GM12878 (cell line): ENCODE measurements around the gene PLPP1. TPM values are rescaled to one million over a fixed set of nuclear protein-coding genes. Genes with fewer than 3 reads are reported as not detected.

Experiments used
- ATAC-seq: fragments of 200-7000 bp; cut with Tn5 transposase; 3 replicates; pipeline ENCODE4 v1.9.1; 2020; ENCODE audit warnings: mild to moderate bottlenecking, moderate library complexity
- BruUV-seq: library from RNA; stranded (reverse); fragments of 400-500 nt; replicated peaks from 2 replicates; lab custom pipeline; 2021; lab: Mats Ljungman, UMichigan
- CTCF ChIA-PET: fragments of 300-600 bp; sonication (Branson Sonifier 250); formaldehyde crosslinking; extraction: SDS; loops from one replicate; lab custom pipeline; 2021; ENCODE audit warnings: inconsistent platforms; lab: Yijun Ruan, JAX
- POLR2A ChIA-PET: fragments of 350-600 bp; formaldehyde crosslinking; extraction: SDS; loops from one replicate; lab custom pipeline; 2021; ENCODE audit warnings: inconsistent platforms; lab: Charles Lee
- RAD21 ChIA-PET: fragments of 300-600 bp; sonication (Branson Sonifier 250); formaldehyde crosslinking; loops from one replicate; lab custom pipeline; 2023; ENCODE audit warnings: antibody characterized with exemption; ENCODE audit not compliant: unreplicated experiment; lab: Charles Lee
- SMC1A ChIA-PET: fragments of 300-600 bp; sonication (Branson Sonifier 250); formaldehyde crosslinking; loops from one replicate; lab custom pipeline; 2023; ENCODE audit not compliant: unreplicated experiment, uncharacterized antibody; lab: Charles Lee
- DNase-seq: peaks from one replicate; pipeline ENCODE4 v3.0.0-alpha.2; 2011; ENCODE audit warnings: low read depth, low spot score
- FAIRE-seq: peaks from 3 replicates; lab custom pipeline; 2011; peaks lifted over from hg19 to GRCh38; lab: Jason Lieb, UNC
- H2AFZ ChIP-seq: 2 replicates; pipeline ENCODE4 v1.6.0; 2011; ENCODE audit warnings: low read depth, low read length, control low read depth; ENCODE audit not compliant: control insufficient read depth
- H3K27ac ChIP-seq: 2 replicates; pipeline ENCODE4 v1.5.1; 2011; ENCODE audit warnings: control low read depth; ENCODE audit not compliant: control insufficient read depth, insufficient read depth
- H3K27me3 ChIP-seq, 2 experiments: replicated peaks in 1 of 2; 2 replicates each; pipeline versions ENCODE4 v1.6.0 to v1.6.1; 2011; ENCODE audit warnings: low read length in 1 of 2; ENCODE audit not compliant: control insufficient read depth in 2 of 2, insufficient read depth in 2 of 2
- H3K36me3 ChIP-seq, 2 experiments: 2 replicates each; pipeline ENCODE4 v1.5.1; 2011; ENCODE audit warnings: low read length in 1 of 2; ENCODE audit not compliant: control insufficient read depth in 2 of 2, insufficient read depth in 2 of 2
- H3K4me1 ChIP-seq: 2 replicates; pipeline ENCODE4 v1.6.1; 2011; ENCODE audit warnings: mild to moderate bottlenecking, low read length, moderate library complexity, mixed read lengths; ENCODE audit not compliant: control insufficient read depth, insufficient read depth
- H3K4me2 ChIP-seq: 2 replicates; pipeline ENCODE4 v1.6.0; 2011; ENCODE audit warnings: control low read depth; ENCODE audit not compliant: control insufficient read depth, insufficient read depth
- H3K4me3 ChIP-seq: fragments of 200-600 bp; sonication (generic); 2 replicates; pipeline ENCODE4 v1.5.1; 2016
- H3K79me2 ChIP-seq: 2 replicates; pipeline ENCODE4 v1.6.0; 2011; ENCODE audit warnings: low read length; ENCODE audit not compliant: control insufficient read depth, insufficient read depth
- H3K9ac ChIP-seq: 2 replicates; pipeline ENCODE4 v1.8.0; 2011; ENCODE audit warnings: low read length, control low read depth, mixed read lengths; ENCODE audit not compliant: control insufficient read depth, insufficient read depth
- H3K9me3 ChIP-seq: replicated peaks from 3 replicates; pipeline ENCODE4 v1.5.1; 2011; ENCODE audit warnings: mild to moderate bottlenecking, low read length; ENCODE audit not compliant: control insufficient read depth, insufficient read depth
- H4K20me1 ChIP-seq: 2 replicates; pipeline ENCODE4 v1.6.0; 2011; ENCODE audit not compliant: control insufficient read depth, insufficient read depth
- BMI1 ChIP-seq: fragments of 450-650 bp; IDR thresholded peaks from 2 replicates; pipeline ENCODE4 v1.6.1; 2016; ENCODE audit warnings: mild to moderate bottlenecking, moderate library complexity, borderline replicate concordance
- CBFB ChIP-seq: IDR thresholded peaks from 2 replicates; pipeline ENCODE4 v1.6.1; 2016; ENCODE audit warnings: antibody characterized with exemption, low read depth
- CHD4 ChIP-seq: fragments of 200-600 bp; sonication (generic); IDR thresholded peaks from 2 replicates; pipeline ENCODE4 v1.6.1; 2016; ENCODE audit warnings: mild to moderate bottlenecking
- E2F4 ChIP-seq: IDR thresholded peaks from 2 replicates; pipeline ENCODE4 v1.6.1; 2012; ENCODE audit warnings: low read depth, low read length, improper control_type of control experiment
- IKZF1 ChIP-seq: fragments of 450-650 bp; conservative IDR thresholded peaks from 2 replicates; pipeline ENCODE4 v1.6.1; 2017; ENCODE audit warnings: antibody characterized with exemption, mild to moderate bottlenecking
- JUNB ChIP-seq: IDR thresholded peaks from 2 replicates; pipeline ENCODE4 v1.6.1; 2016; ENCODE audit warnings: antibody characterized with exemption, mild to moderate bottlenecking
- NR2C2 ChIP-seq: IDR thresholded peaks from 2 replicates; pipeline ENCODE4 v1.6.1; 2011; ENCODE audit warnings: borderline replicate concordance, low read depth; ENCODE audit not compliant: control insufficient read depth, insufficient read length
- NR2F1 ChIP-seq: fragments of 450-650 bp; conservative IDR thresholded peaks from 2 replicates; pipeline ENCODE4 v1.6.1; 2017; ENCODE audit warnings: mild to moderate bottlenecking
- PKNOX1 ChIP-seq: fragments of 450-650 bp; IDR thresholded peaks from 2 replicates; pipeline ENCODE4 v1.6.1; 2016; ENCODE audit warnings: mild to moderate bottlenecking
- POU2F2 ChIP-seq: IDR thresholded peaks from 3 replicates; pipeline ENCODE4 v1.6.1; 2011; ENCODE audit warnings: low read depth, mild to moderate bottlenecking, low read length, borderline replicate concordance
- RUNX3 ChIP-seq: IDR thresholded peaks from 2 replicates; pipeline ENCODE4 v1.6.1; 2012; ENCODE audit warnings: low read length, inconsistent platforms
- TCF3 ChIP-seq: IDR thresholded peaks from 2 replicates; pipeline ENCODE4 v1.6.1; 2012; ENCODE audit warnings: low read depth, mild to moderate bottlenecking, low read length, borderline replicate concordance; ENCODE audit not compliant: insufficient read depth
- ZBTB11 ChIP-seq: fragments of 450-650 bp; formaldehyde crosslinking; IDR thresholded peaks from 2 replicates; pipeline ENCODE4 v1.5.0; 2022; ENCODE audit warnings: mild to moderate bottlenecking, missing genetic modification characterization
- ZZZ3 ChIP-seq: IDR thresholded peaks from 2 replicates; pipeline ENCODE4 v1.6.1; 2011; ENCODE audit warnings: low read depth; ENCODE audit not compliant: control insufficient read depth, insufficient read length
- in situ Hi-C: fragments of 300-500 bp; cut with MboI; formaldehyde crosslinking; loops from 9 replicates; pipeline ENCODE4 v1.14.3; 2018; ENCODE audit warnings: mixed read lengths
- intact Hi-C: fragments of 100-400 bp; cut with micrococcal nuclease; formaldehyde crosslinking; loops from one replicate; pipeline ENCODE4 v1.14.2; 2022; ENCODE audit not compliant: unreplicated experiment
- polyA plus RNA-seq, 11 experiments: library from polyadenylated mRNA; depleted of rRNA in 4 of 11; unstranded in 6 of 11; stranded (reverse) in 5 of 11; fragments of >200 nt; fragmentation: Nextera tagmentation in 4 of 11; fragmentation: Illumina TruSeq in 1 of 11; extraction: Ambion mirVana in 4 of 11; extraction: Trizol in 1 of 11; gene quantifications; 1 replicate in 1 of 11; 2 replicates in 10 of 11; pipeline versions ENCODE4 v1.2.1 to v1.2.3, GENCODE V29; 2011 to 2016; ENCODE audit warnings: inconsistent platforms in 2 of 11, missing spikeins in 2 of 11, low read depth in 1 of 11
- total RNA-seq, 4 experiments: library from RNA; depleted of rRNA in 3 of 4; stranded (reverse); fragments of >200 nt in 3 of 4; fragmentation: Illumina TruSeq in 1 of 4; extraction: Trizol in 1 of 4; gene quantifications; 2 replicates each; pipeline versions ENCODE4 v1.2.1 to v1.2.3, GENCODE V29; 2013 to 2021

The PLPP1 gene
- total and polyA plus RNA-seq, 10 of the 15 experiments (the other 5 are each of a cell fraction or from before 2014, with no cell fraction given), result 3.0 to 11.3 (median 8.1) TPM

GRCh38 chr5:55416306-55416705 lies 118.5 kb downstream of the PLPP1 start (continued):
- TF ChIP-seq ZBTB11 (CRISPR knock-in tag) (no peak), CBFB (no peak), ZZZ3 (no peak), POU2F2 (no peak), NR2F1 (no peak)

- peaks cover 0 to 10% of the 10 kb centered on the region in 2 experiments; a peak in 2 of 4 replicates for H3K36me3 ChIP-seq
- no peaks in the 10 kb centered on the region for H3K79me2 ChIP-seq
- RAD21 ChIA-PET, result no interaction called here
- intact Hi-C loops (no loop called here), in situ Hi-C loops (no loop called here)
- POLR2A ChIA-PET, result interaction anchor here (0.5 kb wide), 1 partner anchor 112 kb away, joined by 3 read pairs; no protein-coding TSS in a partner anchor
- TF ChIP-seq IKZF1 (no peak), JUNB (no peak), E2F4 (no peak), CHD4 (no peak), BMI1 (no peak), NR2C2 (no peak), PKNOX1 (no peak), NR2F1 (no peak), RUNX3 (no peak), TCF3 (no peak)
- no peak overlapping the region for H3K27ac ChIP-seq
- no peaks in the 10 kb centered on the region for H4K20me1 ChIP-seq
- H3K4me3 ChIP-seq, result no peak overlapping the region
- no peaks in the 10 kb centered on the region for H3K27me3 ChIP-seq
- CTCF ChIA-PET, result interaction anchor here (1.3 to 2.0 kb wide), 2 partner anchors 11 to 13 kb away, joined by 4 read pairs; no protein-coding TSS in a partner anchor
- no peak for ATAC-seq
- no TSS peak for BruUV-seq
- DNase-seq, result no peak
- H2AFZ ChIP-seq, result no peak overlapping the region
- no peak for FAIRE-seq
- no peak overlapping the region for H3K4me2 ChIP-seq
- no peaks in the 10 kb centered on the region for H3K9me3 ChIP-seq
- SMC1A ChIA-PET, result interaction anchor here (2.2 kb wide), 1 partner anchor 10 kb away, joined by 8 read pairs; no protein-coding TSS in a partner anchor
- H3K9ac ChIP-seq, result no peak overlapping the region
- H3K4me1 ChIP-seq, result peaks cover under 1% of the 10 kb centered on the region; the same call in 1 of the 2 replicates
Observed at GRCh38 chr5:55415071-55415470, 119.7 kb downstream of the PLPP1 start.
